IMR-90 (cell line): ENCODE measurements around the gene TMEM127. TPM values are rescaled to one million over a fixed set of nuclear protein-coding genes. Genes with fewer than 3 reads are reported as not detected.

Experiments used
- ATAC-seq: fragments of 200-7000 bp; cut with Tn5 transposase; 2 replicates; pipeline ENCODE4 v1.9.1; 2020; ENCODE audit warnings: low read depth, mild to moderate bottlenecking, moderate library complexity
- BruUV-seq: library from RNA; stranded (reverse); fragments of 400-500 nt; replicated peaks from 2 replicates; lab custom pipeline; 2021; lab: Mats Ljungman, UMichigan
- CTCF ChIA-PET: fragments of 300-600 bp; formaldehyde crosslinking; extraction: SDS; loops from one replicate; lab custom pipeline; 2021; ENCODE audit warnings: antibody characterized with exemption; lab: Yijun Ruan, JAX
- POLR2A ChIA-PET: fragments of 300-600 bp; sonication (Branson Sonifier 250); formaldehyde crosslinking; loops from one replicate; lab custom pipeline; 2022; ENCODE audit warnings: antibody characterized with exemption; ENCODE audit not compliant: unreplicated experiment; lab: Charles Lee
- DNase-seq: peaks from one replicate; pipeline ENCODE4 v3.0.0; 2013
- H2AFZ ChIP-seq: replicated peaks from 2 replicates; pipeline ENCODE3; 2013; ENCODE audit warnings: low read length, mild to moderate bottlenecking; ENCODE audit not compliant: poor library complexity
- H2AK5ac ChIP-seq: 2 replicates; pipeline ENCODE4 v1.6.1; 2013; ENCODE audit warnings: low read depth, low read length, inconsistent platforms
- H2AK9ac ChIP-seq: replicated peaks from 2 replicates; pipeline ENCODE3; 2013; ENCODE audit warnings: mild to moderate bottlenecking, low read depth, low read length, moderate library complexity; ENCODE audit not compliant: poor library complexity
- H2BK120ac ChIP-seq: 2 replicates; pipeline ENCODE4 v1.6.1; 2013; ENCODE audit warnings: low read depth, low read length, inconsistent platforms
- H2BK15ac ChIP-seq: 3 replicates; pipeline ENCODE4 v1.6.1; 2013; ENCODE audit warnings: low read depth, low read length, inconsistent platforms
- H2BK20ac ChIP-seq: 2 replicates; pipeline ENCODE4 v1.6.1; 2013; ENCODE audit warnings: low read depth, mild to moderate bottlenecking, inconsistent platforms, low read length, moderate library complexity
- H2BK5ac ChIP-seq: 2 replicates; pipeline ENCODE4 v1.6.1; 2013; ENCODE audit warnings: mild to moderate bottlenecking, low read depth, low read length, inconsistent platforms; ENCODE audit not compliant: poor library complexity, severe bottlenecking
- H3K14ac ChIP-seq: replicated peaks from 2 replicates; pipeline ENCODE4 v1.6.1; 2013; ENCODE audit warnings: low read depth, low read length, inconsistent platforms
- H3K18ac ChIP-seq: 2 replicates; pipeline ENCODE4 v1.6.1; 2013; ENCODE audit warnings: low read depth, low read length, control low read depth
- H3K23ac ChIP-seq: 2 replicates; pipeline ENCODE4 v1.6.1; 2013; ENCODE audit warnings: low read depth, low read length, inconsistent platforms
- H3K27ac ChIP-seq: 2 replicates; pipeline ENCODE4 v1.5.1; 2013; ENCODE audit warnings: mild to moderate bottlenecking, control low read depth, low read length; ENCODE audit not compliant: insufficient read depth
- H3K27me3 ChIP-seq: 2 replicates; pipeline ENCODE4 v1.6.1; 2013; ENCODE audit warnings: low read length; ENCODE audit not compliant: control insufficient read depth, insufficient read depth
- H3K36me3 ChIP-seq: 2 replicates; pipeline ENCODE4 v1.6.1; 2013; ENCODE audit warnings: low read length, mixed read lengths; ENCODE audit not compliant: control insufficient read depth, insufficient read depth
- H3K4ac ChIP-seq: 2 replicates; pipeline ENCODE4 v1.6.1; 2013; ENCODE audit warnings: low read depth, low read length, inconsistent platforms
- H3K4me1 ChIP-seq: 2 replicates; pipeline ENCODE4 v1.6.1; 2013; ENCODE audit warnings: low read length, mixed read lengths; ENCODE audit not compliant: control insufficient read depth, insufficient read depth
- H3K4me2 ChIP-seq: 2 replicates; pipeline ENCODE4 v1.6.1; 2013; ENCODE audit warnings: low read depth, mild to moderate bottlenecking, control low read depth, low read length, moderate library complexity
- H3K4me3 ChIP-seq: 2 replicates; pipeline ENCODE4 v1.5.1; 2013; ENCODE audit warnings: low read depth, mild to moderate bottlenecking, control low read depth, low read length, moderate library complexity; ENCODE audit not compliant: insufficient read depth
- H3K56ac ChIP-seq: 2 replicates; pipeline ENCODE4 v1.6.1; 2013; ENCODE audit warnings: low read length, inconsistent platforms; ENCODE audit not compliant: insufficient read depth; ENCODE audit errors: extremely low read depth
- H3K79me1 ChIP-seq, 2 experiments: 2 replicates each; pipeline ENCODE4 v1.6.1; 2013; ENCODE audit warnings: low read length in 2 of 2, inconsistent platforms in 1 of 2, low read depth in 1 of 2
- H3K9ac ChIP-seq: 2 replicates; pipeline ENCODE4 v1.6.1; 2013; ENCODE audit warnings: low read depth, low read length, control low read depth
- H3K9me1 ChIP-seq: 2 replicates; pipeline ENCODE4 v1.6.1; 2013; ENCODE audit warnings: low read length, inconsistent platforms; ENCODE audit not compliant: insufficient read depth
- H3K9me3 ChIP-seq: 2 replicates; pipeline ENCODE4 v1.6.1; 2013; ENCODE audit warnings: low read length; ENCODE audit not compliant: control insufficient read depth, insufficient read depth
- H4K20me1 ChIP-seq: 2 replicates; pipeline ENCODE4 v1.6.1; 2013; ENCODE audit warnings: low read length, inconsistent platforms; ENCODE audit not compliant: insufficient read depth
- H4K5ac ChIP-seq: 2 replicates; pipeline ENCODE4 v1.6.1; 2013; ENCODE audit warnings: mild to moderate bottlenecking, low read depth, low read length, control low read depth
- H4K8ac ChIP-seq, 2 experiments: 2 replicates each; pipeline ENCODE4 v1.6.1; 2013; ENCODE audit warnings: low read depth in 2 of 2, low read length in 2 of 2, control low read depth in 1 of 2, inconsistent platforms in 1 of 2
- H4K91ac ChIP-seq: 2 replicates; pipeline ENCODE4 v1.6.1; 2013; ENCODE audit warnings: low read depth, low read length, inconsistent platforms; ENCODE audit not compliant: insufficient read depth
- FOS ChIP-seq: fragments of 150-350 bp; IDR thresholded peaks from 2 replicates; pipeline ENCODE4 v1.6.1; 2016; ENCODE audit warnings: low read depth, low read length
- whole genome bisulfite sequencing, 2 experiments: methylation state at CpG; one replicate each; pipeline versions ENCODE4 v1.1.5 to v1.1.7; 2013; ENCODE audit warnings: missing lambda C conversion rate in 2 of 2; ENCODE audit not compliant: insufficient read length in 1 of 2; ENCODE audit errors: extremely low coverage in 2 of 2; 5-methylcytosine and 5-hydroxymethylcytosine counted together
- dilution Hi-C: fragments of 300-500 bp; cut with HindIII; formaldehyde crosslinking; loops from one replicate; pipeline ENCODE4 v1.14.3; 2018; ENCODE audit warnings: low sequenced_read_pairs; ENCODE audit not compliant: unreplicated experiment
- in situ Hi-C: fragments of 300-500 bp; cut with MboI; formaldehyde crosslinking; loops from 3 replicates; pipeline ENCODE4 v1.14.3; 2019; ENCODE audit warnings: low sequenced_read_pairs, inconsistent platforms, mixed read lengths
- intact Hi-C: fragments of 100-400 bp; cut with micrococcal nuclease; formaldehyde crosslinking; loops from 2 replicates; pipeline ENCODE4 v1.10.0; 2022
- polyA plus RNA-seq, 3 experiments: library from polyadenylated mRNA; depleted of rRNA; stranded (reverse); fragments of >200 nt; gene quantifications; 2 replicates each; pipeline ENCODE4 v1.2.3, GENCODE V29; 2012; ENCODE audit warnings: low replicate concordance in 1 of 3
- total RNA-seq: library from RNA; depleted of rRNA; stranded (reverse); fragments of >200 nt; gene quantifications from 2 replicates; pipeline ENCODE4 v1.2.3, GENCODE V29; 2012
- TF ChIP-seq, protein P1 (sequence below): conservative IDR thresholded peaks from 2 replicates; pipeline ENCODE4 v1.5.1; 2012; ENCODE audit warnings: mild to moderate bottlenecking, low read depth, low read length, improper control_type of control experiment

TMEM127 gene
- total and polyA plus RNA-seq, 2 of the 4 experiments (the other 2 are of a cell fraction): 35.7 to 47.6 TPM

DNA sequence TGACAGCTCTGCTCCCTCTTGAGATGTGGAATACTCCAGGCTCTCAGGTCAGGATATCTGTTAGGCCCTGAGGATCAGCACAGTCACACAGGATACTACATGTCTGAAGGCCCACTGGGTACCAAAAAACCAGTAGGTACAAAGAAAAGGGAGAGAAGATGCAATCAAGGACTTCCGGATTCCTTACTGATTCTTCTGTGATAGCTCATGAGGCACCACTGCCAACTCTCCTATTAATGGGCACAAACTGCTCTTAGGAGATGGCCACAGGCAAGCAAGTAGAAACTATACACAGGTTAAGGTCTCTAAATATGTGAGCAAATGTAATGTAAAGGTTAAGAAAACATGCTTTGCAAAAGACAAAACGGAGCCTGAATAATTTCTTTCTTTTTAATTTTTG lies 3.5 kb downstream of the TMEM127 start:
- TF ChIP-seq FOS: no peak
- TF ChIP-seq, protein P1, sequence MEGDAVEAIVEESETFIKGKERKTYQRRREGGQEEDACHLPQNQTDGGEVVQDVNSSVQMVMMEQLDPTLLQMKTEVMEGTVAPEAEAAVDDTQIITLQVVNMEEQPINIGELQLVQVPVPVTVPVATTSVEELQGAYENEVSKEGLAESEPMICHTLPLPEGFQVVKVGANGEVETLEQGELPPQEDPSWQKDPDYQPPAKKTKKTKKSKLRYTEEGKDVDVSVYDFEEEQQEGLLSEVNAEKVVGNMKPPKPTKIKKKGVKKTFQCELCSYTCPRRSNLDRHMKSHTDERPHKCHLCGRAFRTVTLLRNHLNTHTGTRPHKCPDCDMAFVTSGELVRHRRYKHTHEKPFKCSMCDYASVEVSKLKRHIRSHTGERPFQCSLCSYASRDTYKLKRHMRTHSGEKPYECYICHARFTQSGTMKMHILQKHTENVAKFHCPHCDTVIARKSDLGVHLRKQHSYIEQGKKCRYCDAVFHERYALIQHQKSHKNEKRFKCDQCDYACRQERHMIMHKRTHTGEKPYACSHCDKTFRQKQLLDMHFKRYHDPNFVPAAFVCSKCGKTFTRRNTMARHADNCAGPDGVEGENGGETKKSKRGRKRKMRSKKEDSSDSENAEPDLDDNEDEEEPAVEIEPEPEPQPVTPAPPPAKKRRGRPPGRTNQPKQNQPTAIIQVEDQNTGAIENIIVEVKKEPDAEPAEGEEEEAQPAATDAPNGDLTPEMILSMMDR: no peak
- ChIA-PET POLR2A (no interaction called here), CTCF (interaction anchor here (0.7 to 1.1 kb wide), 2 partner anchors 88 to 124 kb away, joined by 3 to 5 read pairs; no protein-coding TSS in a partner anchor)
- Histone ChIP-seq H3K9me3 (no peaks in the 10 kb centered on the region), H2BK120ac (no peak overlapping the region), H3K23ac (no peak overlapping the region), H3K14ac (no peak overlapping the region), H3K4me1 (peaks cover 26% of the 10 kb centered on the region), H4K91ac (no peak overlapping the region), H2AK5ac (no peak overlapping the region), H3K36me3 (peaks cover 5% of the 10 kb centered on the region), H3K9me1 (peaks cover 32% of the 10 kb centered on the region), H3K9ac (0 out of 2 replicates have a peak overlapping the region, but pooled peaks have one; percentile 6), H3K18ac (no peak overlapping the region), H4K8ac (no peak overlapping the region), H3K27ac (no peak overlapping the region), H3K4ac (no peak overlapping the region), H4K20me1 (peaks cover 64% of the 10 kb centered on the region), H3K4me2 (no peak overlapping the region), H3K79me1 (peaks cover 38 to 78% of the 10 kb centered on the region in 2 experiments), H2AK9ac (no peak overlapping the region), H2BK15ac (no peak overlapping the region), H3K56ac (no peak overlapping the region), H3K27me3 (no peaks in the 10 kb centered on the region), H2BK20ac (no peak overlapping the region), H3K4me3 (no peak overlapping the region), H2BK5ac (no peak overlapping the region), H2AFZ (no peak overlapping the region), H4K5ac (no peak overlapping the region)
- dilution Hi-C loops (no loop called here), in situ Hi-C loops (loop anchor here (10.0 to 25.0 kb wide), 2 partner anchors 128 to 250 kb away; partner anchors contain the start of gene ASTL), intact Hi-C loops (no loop called here)
- ATAC-seq: no peak
- DNase-seq: no peak
- no CpG with 5 or more reads among the region's 2 CpGs for WGBS, 2 experiments
- no TSS peak for BruUV-seq
